ENCODE results near the gene CMSS1. TPM values are rescaled to one million over a fixed set of nuclear protein-coding genes. Genes with fewer than 3 reads are reported as not detected.

Gene CMSS1
- total RNA-seq, 1 donor from 2014 or later, result 17.3 TPM

GRCh38 chr3:100214574-100214964 lies 396.9 kb downstream of the CMSS1 start:
- H3K27ac ChIP-seq, result no peak overlapping the region
- H3K36me3 ChIP-seq, result no peaks in the 10 kb centered on the region
- peaks cover 20% of the 10 kb centered on the region for H3K4me1 ChIP-seq
- no peaks in the 10 kb centered on the region for H3K9me3 ChIP-seq
- intact Hi-C loops (cut with DNase I), result no loop called here
- TF ChIP-seq CTCF (IDR thresholded peaks at IDR 0.05), result no peak
- H3K27me3 ChIP-seq (ENCODE audit: low read depth), result no peaks in the 10 kb centered on the region
- no peak overlapping the region for H3K4me3 ChIP-seq
- DNase-seq (no peak), ATAC-seq (no peak)

DNA sequence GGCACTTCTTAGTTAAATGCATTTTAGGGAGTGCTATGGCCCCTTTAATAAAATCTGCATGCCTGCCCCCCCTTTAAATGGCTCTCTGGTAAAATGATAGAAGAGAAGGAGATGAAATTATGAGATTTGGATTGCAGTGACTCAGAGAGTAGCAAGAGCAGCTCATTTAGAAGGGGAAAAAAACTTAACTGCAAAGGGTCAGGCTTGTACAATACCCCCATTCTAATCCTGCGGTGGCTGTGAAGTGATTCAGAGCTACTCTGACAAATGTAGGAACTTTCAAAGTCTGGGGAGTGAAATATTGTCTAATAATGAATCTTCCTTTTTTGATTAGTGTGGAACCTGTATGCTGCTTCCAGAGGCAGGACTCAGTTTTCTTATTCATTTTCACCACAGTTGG lies 399.1 kb downstream of the CMSS1 start:
- H3K27me3 ChIP-seq (ENCODE audit: low read depth), result no peaks in the 10 kb centered on the region
- H3K4me3 ChIP-seq, result no peak overlapping the region
- no peak for TF ChIP-seq CTCF (IDR thresholded peaks at IDR 0.05)
- H3K9me3 ChIP-seq, result no peaks in the 10 kb centered on the region
- no peak overlapping the region for H3K27ac ChIP-seq
- ATAC-seq (no peak), DNase-seq (no peak)
- H3K36me3 ChIP-seq, result no peaks in the 10 kb centered on the region
- no peaks in the 10 kb centered on the region for H3K4me1 ChIP-seq
- intact Hi-C loops (cut with DNase I), result no loop called here

GRCh38 chr3:100221159-100221558 lies 403.5 kb downstream of the CMSS1 start:
- H3K27ac ChIP-seq, result no peak overlapping the region
- intact Hi-C loops (cut with DNase I), result no loop called here

GRCh38 chr3:100225193-100225592 lies 407.5 kb downstream of the CMSS1 start:
- no peak for DNase-seq

More at GRCh38 chr3:100221159-100221558, 403.5 kb downstream of the CMSS1 start:
- no peaks in the 10 kb centered on the region for H3K4me1 ChIP-seq
- H3K4me3 ChIP-seq, result no peak overlapping the region
- H3K9me3 ChIP-seq, result no peaks in the 10 kb centered on the region
- ATAC-seq (no peak), DNase-seq (no peak)
- H3K36me3 ChIP-seq, result no peaks in the 10 kb centered on the region
- no peaks in the 10 kb centered on the region for H3K27me3 ChIP-seq (ENCODE audit: low read depth)
- TF ChIP-seq CTCF (IDR thresholded peaks at IDR 0.05), result no peak

DNA sequence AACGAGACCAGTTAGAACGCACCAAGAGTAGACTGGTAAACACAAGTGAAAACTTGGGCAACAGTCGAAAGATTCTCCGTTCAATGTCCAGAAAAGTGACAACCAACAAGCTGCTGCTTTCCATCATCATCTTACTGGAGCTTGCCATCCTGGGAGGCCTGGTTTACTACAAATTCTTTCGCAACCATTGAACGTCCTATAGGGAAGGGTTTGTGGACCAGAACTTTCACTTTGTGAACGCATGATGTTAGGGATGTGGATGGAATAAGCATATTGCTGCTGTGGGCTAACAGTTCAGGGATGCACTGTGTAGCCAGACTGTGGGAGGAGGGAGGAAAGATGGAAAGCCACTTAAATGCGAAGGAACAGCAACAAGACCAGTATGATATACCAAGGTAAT lies 408.2 kb downstream of the CMSS1 start:
- Histone ChIP-seq H3K9me3 (no peaks in the 10 kb centered on the region), H3K27ac (no peak overlapping the region), H3K4me1 (no peaks in the 10 kb centered on the region), H3K36me3 (no peaks in the 10 kb centered on the region), H3K27me3 (ENCODE audit: low read depth) (no peaks in the 10 kb centered on the region), H3K4me3 (no peak overlapping the region)
- no peak for TF ChIP-seq CTCF (IDR thresholded peaks at IDR 0.05)
- intact Hi-C loops (cut with DNase I), result no loop called here
- ATAC-seq (no peak), DNase-seq (no peak)

More at GRCh38 chr3:100225193-100225592, 407.5 kb downstream of the CMSS1 start:
- ATAC-seq, result no peak
- no peaks in the 10 kb centered on the region for H3K36me3 ChIP-seq
- H3K27ac ChIP-seq, result no peak overlapping the region
- intact Hi-C loops (cut with DNase I), result no loop called here
- no peaks in the 10 kb centered on the region for H3K4me1 ChIP-seq
- TF ChIP-seq CTCF (IDR thresholded peaks at IDR 0.05), result no peak
- no peak overlapping the region for H3K4me3 ChIP-seq
- H3K27me3 ChIP-seq (ENCODE audit: low read depth), result no peaks in the 10 kb centered on the region
- H3K9me3 ChIP-seq, result no peaks in the 10 kb centered on the region

Data from lower lobe of right lung (tissue), 2 donors.